GM10248 (cell line): ENCODE data around the gene POLR1C.
A peak's percentile ranks its signal among the peaks of the same experiment; 100 is the strongest.
"Not testable (repeated sequence)": the region's sequence is repeated elsewhere in the genome, so short reads cannot be mapped to it uniquely, and the experiment has no call there.

Source experiments
- CTCF ChIA-PET: fragments of 300-600 bp; sonication (Branson Sonifier 250); formaldehyde crosslinking; extraction: SDS; loops from one replicate; lab custom pipeline; 2021; ENCODE audit warnings: antibody characterized with exemption; lab: Yijun Ruan, JAX
- POLR2A ChIA-PET: fragments of 350-650 bp; sonication (Branson Sonifier 250); formaldehyde crosslinking; extraction: SDS; loops from one replicate; lab custom pipeline; 2020; ENCODE audit warnings: antibody characterized with exemption; lab: Yijun Ruan, JAX
- DNase-seq: peaks from one replicate; pipeline ENCODE4 v3.0.0; 2012; ENCODE audit errors: extremely low spot score
- CTCF ChIP-seq: IDR thresholded peaks from 2 replicates; pipeline ENCODE4 v1.5.1; 2012; ENCODE audit warnings: mild to moderate bottlenecking, low read depth; ENCODE audit errors: extremely low read depth, missing control alignments, control extremely low read depth

Gene POLR1C

GRCh38 chr6:43495409-43495941 lies 21.4 kb upstream of the POLR1C start:
- ChIA-PET POLR2A (no interaction called here), CTCF (interaction anchor here (0.8 to 11.7 kb wide), 11 partner anchors 11 to 232 kb away, joined by 3 to 125 read pairs (median 5); partner anchors contain the start of genes DLK2 and TJAP1)
- DNase-seq: no peak
- no peak for TF ChIP-seq CTCF

- peak; percentile 63 for TF ChIP-seq CTCF
- no peak for DNase-seq
- CTCF ChIA-PET: interaction anchor here (0.7 to 11.7 kb wide), 14 partner anchors 10 to 583 kb away, joined by 3 to 125 read pairs (median 4); partner anchors contain the start of genes DLK2 and DNPH1
- POLR2A ChIA-PET: interaction anchor here (0.6 to 0.9 kb wide), 2 partner anchors 19 to 107 kb away, joined by 3 read pairs; no protein-coding TSS in a partner anchor
Measured at GRCh38 chr6:43496370-43497128, 20.3 kb upstream of the POLR1C start.

- CTCF ChIA-PET: interaction anchor here (1.0 to 11.7 kb wide), 9 partner anchors 10 to 184 kb away, joined by 4 to 125 read pairs (median 5); partner anchors contain the start of gene DLK2
- POLR2A ChIA-PET: no interaction called here
- TF ChIP-seq CTCF: no peak
- no peak for DNase-seq
Measured at GRCh38 chr6:43497129-43497396, 19.8 kb upstream of the POLR1C start.

GRCh38 chr6:43497689-43498088 lies 19.2 kb upstream of the POLR1C start:
- ChIA-PET CTCF (interaction anchor here (0.9 to 11.7 kb wide), 4 partner anchors 8 to 48 kb away, joined by 3 to 125 read pairs (median 10); no protein-coding TSS in a partner anchor), POLR2A (no interaction called here)
- DNase-seq: no peak
- no peak for TF ChIP-seq CTCF

- CTCF ChIA-PET: interaction anchor here (0.9 to 11.7 kb wide), 5 partner anchors 8 to 49 kb away, joined by 3 to 125 read pairs (median 4); partner anchors contain the start of gene DLK2
- POLR2A ChIA-PET, DNase-seq: not testable (repeated sequence)
Measured at GRCh38 chr6:43498291-43498690, 18.6 kb upstream of the POLR1C start.

GRCh38 chr6:43499028-43499815 lies 17.7 kb upstream of the POLR1C start:
- no peak for DNase-seq
- no peak for TF ChIP-seq CTCF
- ChIA-PET CTCF (interaction anchor here (1.4 to 11.7 kb wide), 3 partner anchors 7 to 44 kb away, joined by 3 to 125 read pairs (median 4); partner anchors contain the start of gene DLK2), POLR2A (no interaction called here)
